Lower lobe of right lung (tissue), 2 donors: Measurements from ENCODE around the gene PCP4L1. TPM values are rescaled to one million over a fixed set of nuclear protein-coding genes. Genes with fewer than 3 reads are reported as not detected.

Source experiments
- ATAC-seq, 2 donors: fragments of 200-7000 bp; cut with Tn5 transposase; one replicate each; pipeline ENCODE4 v1.9.1; 2020 to 2022; ENCODE audit warnings: mild to moderate bottlenecking in 2 of 2, moderate library complexity in 2 of 2
- DNase-seq: peaks from one replicate; pipeline ENCODE4 v3.0.0-alpha.2; 2020
- H3K27ac ChIP-seq: fragments of 200-600 bp; one replicate; pipeline ENCODE4 v1.8.0; 2022
- H3K27me3 ChIP-seq: fragments of 200-600 bp; one replicate; pipeline ENCODE4 v1.8.0; 2022; ENCODE audit warnings: low read depth
- H3K36me3 ChIP-seq: fragments of 200-600 bp; one replicate; pipeline ENCODE4 v1.8.0; 2022; ENCODE audit warnings: mild to moderate bottlenecking
- H3K4me1 ChIP-seq: fragments of 200-600 bp; one replicate; pipeline ENCODE4 v1.8.0; 2022
- H3K4me3 ChIP-seq: fragments of 200-600 bp; one replicate; pipeline ENCODE4 v1.8.0; 2022; ENCODE audit warnings: mild to moderate bottlenecking
- H3K9me3 ChIP-seq: fragments of 200-600 bp; one replicate; pipeline ENCODE4 v1.8.0; 2022
- CTCF ChIP-seq: fragments of 200-600 bp; IDR thresholded peaks from one replicate; pipeline ENCODE4 v1.8.0; 2022; ENCODE audit warnings: antibody characterized with exemption, mild to moderate bottlenecking
- intact Hi-C: fragments of 100-400 bp; cut with DNase I; formaldehyde crosslinking; loops from one replicate; pipeline ENCODE4 v1.11.0; 2022
- total RNA-seq: library from RNA; stranded (reverse); fragmentation: NEBNext Ultra II Directional; extraction: Animal tissue kit (Norgen Biotek cat#: 25700); gene quantifications from one replicate; pipeline ENCODE4 v1.2.1, GENCODE V29; 2021
- donor health status: DM: no; HTN: yes; CAD: no; lungs with severe emphysema.

The PCP4L1 gene
- total RNA-seq, 1 donor from 2014 or later: 8.9 TPM

- DNase-seq: no peak
- Histone ChIP-seq H3K36me3 (peaks cover 20% of the 10 kb centered on the region), H3K27ac (no peak overlapping the region), H3K27me3 (no peaks in the 10 kb centered on the region), H3K4me1 (no peaks in the 10 kb centered on the region), H3K9me3 (no peaks in the 10 kb centered on the region), H3K4me3 (no peak overlapping the region)
- no peak for TF ChIP-seq CTCF
- ATAC-seq: no peak
- intact Hi-C loops: no loop called here
These were observed 25.4 kb upstream of the PCP4L1 start for GRCh38 chr1:161233102-161233501.

- DNase-seq (no peak), ATAC-seq (no peak)
- Histone ChIP-seq H3K27me3 (no peaks in the 10 kb centered on the region), H3K36me3 (no peaks in the 10 kb centered on the region), H3K4me3 (no peak overlapping the region), H3K9me3 (no peaks in the 10 kb centered on the region), H3K4me1 (no peaks in the 10 kb centered on the region), H3K27ac (no peak overlapping the region)
- intact Hi-C loops: no loop called here
- TF ChIP-seq CTCF: no peak
These were observed 22.4 kb upstream of the PCP4L1 start for GRCh38 chr1:161235957-161236775.

GRCh38 chr1:161238039-161238473 lies 20.5 kb upstream of the PCP4L1 start, which contains the start of gene NR1I3:
Gene NR1I3 (minus strand): TSS chr1:161238203. CDS start chr1:161236565, 1,638 bp downstream.
- H3K4me1 ChIP-seq: no peaks in the 10 kb centered on the region
- no peaks in the 10 kb centered on the region for H3K36me3 ChIP-seq
- no peak for DNase-seq
- ATAC-seq: no peak
- no peak within 1 kb of the TSS for H3K4me3 ChIP-seq
- no peak for TF ChIP-seq CTCF
- intact Hi-C loops: no loop called here
- no peaks in the 10 kb centered on the region for H3K27me3 ChIP-seq
- H3K9me3 ChIP-seq: no peaks in the 10 kb centered on the region
- H3K27ac ChIP-seq: no peak within 1 kb of the TSS

GRCh38 chr1:161241682-161242081 lies 16.9 kb upstream of the PCP4L1 start:
- Histone ChIP-seq H3K4me1 (no peaks in the 10 kb centered on the region), H3K4me3 (no peak overlapping the region), H3K27ac (no peak overlapping the region), H3K36me3 (no peaks in the 10 kb centered on the region), H3K9me3 (no peaks in the 10 kb centered on the region), H3K27me3 (no peaks in the 10 kb centered on the region)
- TF ChIP-seq CTCF: no peak
- ATAC-seq (no peak), DNase-seq (no peak)
- intact Hi-C loops: no loop called here

GRCh38 chr1:161242313-161242712 lies 16.2 kb upstream of the PCP4L1 start:
- no peaks in the 10 kb centered on the region for H3K9me3 ChIP-seq
- H3K36me3 ChIP-seq: no peaks in the 10 kb centered on the region
- TF ChIP-seq CTCF: no peak
- no peak overlapping the region for H3K4me3 ChIP-seq
- ATAC-seq (no peak), DNase-seq (no peak)
- H3K4me1 ChIP-seq: no peaks in the 10 kb centered on the region
- no peaks in the 10 kb centered on the region for H3K27me3 ChIP-seq
- H3K27ac ChIP-seq: no peak overlapping the region
- intact Hi-C loops: no loop called here
